ENCODE measurements around the gene LIPH. TPM values are rescaled to one million over a fixed set of nuclear protein-coding genes. Genes with fewer than 3 reads are reported as not detected.

LIPH gene
- polyA plus RNA-seq, 1 donor from 2014 or later: 0.05 TPM

DNA sequence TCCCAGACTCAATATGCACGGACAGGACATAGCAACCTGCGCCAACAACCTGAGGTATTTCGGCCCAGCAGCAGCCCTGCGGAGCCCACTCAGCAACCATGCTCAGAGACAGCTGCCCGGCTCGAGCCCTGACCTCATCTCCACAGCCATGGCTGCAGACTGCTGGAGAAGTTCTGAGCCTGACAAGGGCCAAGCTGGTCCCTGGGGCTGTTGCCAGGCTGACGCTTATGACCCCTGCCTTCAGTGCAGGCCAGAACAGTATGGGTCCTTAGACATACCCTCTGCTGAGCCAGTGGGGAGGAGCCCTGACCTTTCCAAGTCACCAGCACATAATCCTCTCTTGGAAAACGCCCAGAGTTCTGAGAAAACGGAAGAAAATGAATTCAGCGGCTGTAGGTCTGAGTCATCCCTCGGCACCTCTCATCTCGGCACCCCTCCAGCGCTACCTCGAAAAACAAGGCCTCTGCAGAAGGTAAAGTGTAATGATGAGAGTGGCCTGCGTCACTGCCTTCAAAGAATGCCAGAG is 79.0 kb downstream of the LIPH start:
- Histone ChIP-seq H3F3A (ENCODE audit: insufficient read depth, low read length, poor library complexity, severe bottlenecking) (no peaks in the 10 kb centered on the region), H3K27me3 (ENCODE audit: insufficient read depth, low read depth, low read length) (no peaks in the 10 kb centered on the region), H3K9me3 (ENCODE audit: low read length) (no peaks in the 10 kb centered on the region), H3K9ac (ENCODE audit: low read length) (no peak overlapping the region), H3K4me3 (ENCODE audit: low read length) (no peak overlapping the region), H3K4me2 (ENCODE audit: low read length) (no peak overlapping the region), H2AFZ (ENCODE audit: low read depth, low read length) (no peak overlapping the region), H3K27ac (ENCODE audit: low read length) (no peak overlapping the region), H3K79me2 (replicated peaks; ENCODE audit: insufficient read depth, low read length) (no peaks in the 10 kb centered on the region), H4K20me1 (ENCODE audit: insufficient read depth) (no peaks in the 10 kb centered on the region), H3K9me2 (ENCODE audit: insufficient read depth, low read length) (no peaks in the 10 kb centered on the region), H3K36me3 (ENCODE audit: insufficient read depth, low read length) (peaks cover 3% of the 10 kb centered on the region)
- TF ChIP-seq, protein P1, sequence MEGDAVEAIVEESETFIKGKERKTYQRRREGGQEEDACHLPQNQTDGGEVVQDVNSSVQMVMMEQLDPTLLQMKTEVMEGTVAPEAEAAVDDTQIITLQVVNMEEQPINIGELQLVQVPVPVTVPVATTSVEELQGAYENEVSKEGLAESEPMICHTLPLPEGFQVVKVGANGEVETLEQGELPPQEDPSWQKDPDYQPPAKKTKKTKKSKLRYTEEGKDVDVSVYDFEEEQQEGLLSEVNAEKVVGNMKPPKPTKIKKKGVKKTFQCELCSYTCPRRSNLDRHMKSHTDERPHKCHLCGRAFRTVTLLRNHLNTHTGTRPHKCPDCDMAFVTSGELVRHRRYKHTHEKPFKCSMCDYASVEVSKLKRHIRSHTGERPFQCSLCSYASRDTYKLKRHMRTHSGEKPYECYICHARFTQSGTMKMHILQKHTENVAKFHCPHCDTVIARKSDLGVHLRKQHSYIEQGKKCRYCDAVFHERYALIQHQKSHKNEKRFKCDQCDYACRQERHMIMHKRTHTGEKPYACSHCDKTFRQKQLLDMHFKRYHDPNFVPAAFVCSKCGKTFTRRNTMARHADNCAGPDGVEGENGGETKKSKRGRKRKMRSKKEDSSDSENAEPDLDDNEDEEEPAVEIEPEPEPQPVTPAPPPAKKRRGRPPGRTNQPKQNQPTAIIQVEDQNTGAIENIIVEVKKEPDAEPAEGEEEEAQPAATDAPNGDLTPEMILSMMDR (IDR thresholded peaks at IDR 0.05; ENCODE audit: poor library complexity, severe bottlenecking): no peak
- TF ChIP-seq EZH2 (IDR thresholded peaks at IDR 0.05; ENCODE audit: borderline replicate concordance, insufficient read depth, low read length, poor library complexity, severe bottlenecking) (no peak), SMC3 (conservative IDR thresholded peaks at IDR 0.05; ENCODE audit: poor library complexity) (no peak), EP300 (conservative IDR thresholded peaks at IDR 0.05; ENCODE audit: poor library complexity, severe bottlenecking) (no peak), TAF1 (IDR thresholded peaks at IDR 0.05; ENCODE audit: low read depth) (no peak)

DNA sequence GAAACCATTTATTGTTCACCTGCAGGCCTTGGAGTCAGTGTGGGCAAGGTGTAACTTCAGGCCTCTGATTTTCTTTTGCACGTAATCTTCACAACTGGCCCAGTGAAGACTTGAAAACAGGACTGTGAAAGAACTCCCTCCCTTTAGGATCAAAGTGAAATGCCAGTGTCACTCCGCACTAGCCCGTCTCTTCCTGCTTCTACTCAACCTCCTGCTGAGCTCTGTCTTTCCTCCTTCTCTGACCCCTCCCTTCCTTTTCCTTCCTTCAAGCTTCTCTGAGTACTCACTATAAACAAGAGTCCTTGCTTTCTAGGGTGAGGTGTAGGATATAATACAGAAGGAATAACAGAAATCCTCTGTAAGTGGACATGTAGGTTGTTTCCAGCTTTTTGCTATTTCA is 82.1 kb downstream of the LIPH start:
- no peaks in the 10 kb centered on the region for H3K9me2 ChIP-seq (ENCODE audit: insufficient read depth, low read length)
- no peaks in the 10 kb centered on the region for H3K9me3 ChIP-seq (ENCODE audit: low read length)
- no peak overlapping the region for H3K4me3 ChIP-seq (ENCODE audit: low read length)
- H3K27me3 ChIP-seq (ENCODE audit: insufficient read depth, low read depth, low read length): no peaks in the 10 kb centered on the region
- H2AFZ ChIP-seq (ENCODE audit: low read depth, low read length): no peak overlapping the region
- no peaks in the 10 kb centered on the region for H3F3A ChIP-seq (ENCODE audit: insufficient read depth, low read length, poor library complexity, severe bottlenecking)
- peaks cover 7% of the 10 kb centered on the region for H3K36me3 ChIP-seq (ENCODE audit: insufficient read depth, low read length)
- no peaks in the 10 kb centered on the region for H4K20me1 ChIP-seq (ENCODE audit: insufficient read depth)
- H3K79me2 ChIP-seq (replicated peaks; ENCODE audit: insufficient read depth, low read length): no peaks in the 10 kb centered on the region
- H3K4me2 ChIP-seq (ENCODE audit: low read length): no peak overlapping the region
- no peak overlapping the region for H3K27ac ChIP-seq (ENCODE audit: low read length)
- TF ChIP-seq SMC3 (conservative IDR thresholded peaks at IDR 0.05; ENCODE audit: poor library complexity) (no peak), RAD21 (conservative IDR thresholded peaks at IDR 0.05) (no peak), TAF1 (IDR thresholded peaks at IDR 0.05; ENCODE audit: low read depth) (no peak), EZH2 (IDR thresholded peaks at IDR 0.05; ENCODE audit: borderline replicate concordance, insufficient read depth, low read length, poor library complexity, severe bottlenecking) (no peak), EP300 (conservative IDR thresholded peaks at IDR 0.05; ENCODE audit: poor library complexity, severe bottlenecking) (no peak), POLR2AphosphoS5 (IDR thresholded peaks at IDR 0.05) (no peak)
- TF ChIP-seq, protein P1 (IDR thresholded peaks at IDR 0.05; ENCODE audit: poor library complexity, severe bottlenecking): no peak
- H3K9ac ChIP-seq (ENCODE audit: low read length): no peak overlapping the region

DNA sequence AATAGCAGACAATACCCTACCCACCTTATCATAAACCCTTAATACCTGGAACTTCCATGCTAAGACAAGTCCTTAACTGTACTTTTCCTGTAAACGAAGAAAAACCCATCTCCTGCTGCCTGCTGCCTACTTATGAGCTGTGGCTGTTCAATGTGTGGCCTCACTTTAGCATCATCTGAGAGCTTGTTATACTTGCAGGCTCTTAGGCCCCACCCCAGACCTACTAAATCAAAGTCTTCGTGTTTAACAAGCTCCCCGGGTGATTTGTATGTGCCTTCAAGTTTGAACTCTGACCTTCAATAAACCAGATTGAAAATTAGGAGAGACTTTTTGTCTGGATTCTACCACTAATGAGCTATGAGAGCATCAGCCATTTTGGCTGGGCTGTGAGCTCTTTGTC is 82.8 kb downstream of the LIPH start:
- peaks cover 7% of the 10 kb centered on the region for H3K36me3 ChIP-seq (ENCODE audit: insufficient read depth, low read length)
- TF ChIP-seq SMC3 (conservative IDR thresholded peaks at IDR 0.05; ENCODE audit: poor library complexity): no peak
- TF ChIP-seq, protein P1 (IDR thresholded peaks at IDR 0.05; ENCODE audit: poor library complexity, severe bottlenecking): no peak
- TF ChIP-seq POLR2AphosphoS5 (IDR thresholded peaks at IDR 0.05): no peak
- no peak for TF ChIP-seq EZH2 (IDR thresholded peaks at IDR 0.05; ENCODE audit: borderline replicate concordance, insufficient read depth, low read length, poor library complexity, severe bottlenecking)
- no peak for TF ChIP-seq RAD21 (conservative IDR thresholded peaks at IDR 0.05)
- no peak for TF ChIP-seq TAF1 (IDR thresholded peaks at IDR 0.05; ENCODE audit: low read depth)
- TF ChIP-seq EP300 (conservative IDR thresholded peaks at IDR 0.05; ENCODE audit: poor library complexity, severe bottlenecking): no peak
- TF ChIP-seq MXI1 (conservative IDR thresholded peaks at IDR 0.05; ENCODE audit: poor library complexity, severe bottlenecking): no peak
- TF ChIP-seq, protein P2, sequence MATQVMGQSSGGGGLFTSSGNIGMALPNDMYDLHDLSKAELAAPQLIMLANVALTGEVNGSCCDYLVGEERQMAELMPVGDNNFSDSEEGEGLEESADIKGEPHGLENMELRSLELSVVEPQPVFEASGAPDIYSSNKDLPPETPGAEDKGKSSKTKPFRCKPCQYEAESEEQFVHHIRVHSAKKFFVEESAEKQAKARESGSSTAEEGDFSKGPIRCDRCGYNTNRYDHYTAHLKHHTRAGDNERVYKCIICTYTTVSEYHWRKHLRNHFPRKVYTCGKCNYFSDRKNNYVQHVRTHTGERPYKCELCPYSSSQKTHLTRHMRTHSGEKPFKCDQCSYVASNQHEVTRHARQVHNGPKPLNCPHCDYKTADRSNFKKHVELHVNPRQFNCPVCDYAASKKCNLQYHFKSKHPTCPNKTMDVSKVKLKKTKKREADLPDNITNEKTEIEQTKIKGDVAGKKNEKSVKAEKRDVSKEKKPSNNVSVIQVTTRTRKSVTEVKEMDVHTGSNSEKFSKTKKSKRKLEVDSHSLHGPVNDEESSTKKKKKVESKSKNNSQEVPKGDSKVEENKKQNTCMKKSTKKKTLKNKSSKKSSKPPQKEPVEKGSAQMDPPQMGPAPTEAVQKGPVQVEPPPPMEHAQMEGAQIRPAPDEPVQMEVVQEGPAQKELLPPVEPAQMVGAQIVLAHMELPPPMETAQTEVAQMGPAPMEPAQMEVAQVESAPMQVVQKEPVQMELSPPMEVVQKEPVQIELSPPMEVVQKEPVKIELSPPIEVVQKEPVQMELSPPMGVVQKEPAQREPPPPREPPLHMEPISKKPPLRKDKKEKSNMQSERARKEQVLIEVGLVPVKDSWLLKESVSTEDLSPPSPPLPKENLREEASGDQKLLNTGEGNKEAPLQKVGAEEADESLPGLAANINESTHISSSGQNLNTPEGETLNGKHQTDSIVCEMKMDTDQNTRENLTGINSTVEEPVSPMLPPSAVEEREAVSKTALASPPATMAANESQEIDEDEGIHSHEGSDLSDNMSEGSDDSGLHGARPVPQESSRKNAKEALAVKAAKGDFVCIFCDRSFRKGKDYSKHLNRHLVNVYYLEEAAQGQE (IDR thresholded peaks at IDR 0.05; ENCODE audit: borderline replicate concordance): no peak

More for the DNA sequence above, 82.8 kb downstream of the LIPH start:
- H3K27ac ChIP-seq (ENCODE audit: low read length): no peak overlapping the region
- no peaks in the 10 kb centered on the region for H3K9me2 ChIP-seq (ENCODE audit: insufficient read depth, low read length)
- H3K9me3 ChIP-seq (ENCODE audit: low read length): no peaks in the 10 kb centered on the region
- H4K20me1 ChIP-seq (ENCODE audit: insufficient read depth): no peaks in the 10 kb centered on the region
- H3F3A ChIP-seq (ENCODE audit: insufficient read depth, low read length, poor library complexity, severe bottlenecking): no peaks in the 10 kb centered on the region
- H3K27me3 ChIP-seq (ENCODE audit: insufficient read depth, low read depth, low read length): no peaks in the 10 kb centered on the region
- H3K4me2 ChIP-seq (ENCODE audit: low read length): no peak overlapping the region
- no peak overlapping the region for H3K4me3 ChIP-seq (ENCODE audit: low read length)
- H3K79me2 ChIP-seq (replicated peaks; ENCODE audit: insufficient read depth, low read length): no peaks in the 10 kb centered on the region
- H3K9ac ChIP-seq (ENCODE audit: low read length): no peak overlapping the region
- H2AFZ ChIP-seq (ENCODE audit: low read depth, low read length): no peak overlapping the region

Measured in neural cell (in vitro differentiated cells).